Subcutaneous abdominal adipose tissue (tissue), 5 donors: ENCODE results near the gene AGBL1.
"Not testable (repeated sequence)": the region's sequence is repeated elsewhere in the genome, so short reads cannot be mapped to it uniquely, and the experiment has no call there.

Experiments used
- H3K27ac ChIP-seq: one replicate; pipeline ENCODE4 v1.7.0; 2013; ENCODE audit warnings: low read depth, mild to moderate bottlenecking, inconsistent platforms, low read length, moderate library complexity
- H3K27me3 ChIP-seq, 5 donors: one replicate each; pipeline ENCODE4 v1.7.0; 2013; ENCODE audit warnings: low read length in 5 of 5, inconsistent platforms in 1 of 5; ENCODE audit not compliant: control insufficient read depth in 5 of 5, insufficient read depth in 4 of 5
- H3K36me3 ChIP-seq, 5 donors: one replicate each; pipeline ENCODE4 v1.7.0; 2013; ENCODE audit warnings: low read length in 5 of 5; ENCODE audit not compliant: control insufficient read depth in 5 of 5, insufficient read depth in 5 of 5
- H3K4me1 ChIP-seq, 5 donors: one replicate each; pipeline ENCODE4 v1.7.0; 2013; ENCODE audit warnings: low read length in 5 of 5, mild to moderate bottlenecking in 3 of 5, moderate library complexity in 1 of 5; ENCODE audit not compliant: control insufficient read depth in 5 of 5, insufficient read depth in 5 of 5
- H3K4me3 ChIP-seq, 5 donors: one replicate each; pipeline ENCODE4 v1.7.0; 2013; ENCODE audit warnings: low read length in 5 of 5, low read depth in 1 of 5
- H3K9ac ChIP-seq, 5 donors: one replicate each; pipeline ENCODE4 v1.7.0; 2013; ENCODE audit warnings: low read length in 5 of 5, mild to moderate bottlenecking in 4 of 5, moderate library complexity in 3 of 5
- H3K9me3 ChIP-seq, 5 donors: one replicate each; pipeline ENCODE4 v1.7.0; 2013; ENCODE audit warnings: low read length in 5 of 5; ENCODE audit not compliant: control insufficient read depth in 5 of 5
- donor health status: healthy.
- donor health status: healthy.
- donor health status: healthy.
- donor health status: healthy.
- donor health status: healthy.

Gene AGBL1

GRCh38 chr15:86444527-86444926, 364.9 kb downstream of the AGBL1 start:
- H3K9ac ChIP-seq: no peak overlapping the region
- H3K36me3 ChIP-seq: no peaks in the 10 kb centered on the region
- peaks cover 0 to 3% (median under 1%) of the 10 kb centered on the region in 5 donors for H3K27me3 ChIP-seq
- H3K4me3 ChIP-seq: no peak overlapping the region
- H3K9me3 ChIP-seq: no peaks in the 10 kb centered on the region
- peaks cover 0 to 4% (median 0%) of the 10 kb centered on the region in 5 donors for H3K4me1 ChIP-seq
- H3K27ac ChIP-seq: no peak overlapping the region

GRCh38 chr15:86445579-86446252, 366.0 kb downstream of the AGBL1 start:
- Histone ChIP-seq H3K27ac (no peak overlapping the region), H3K4me3 (no peak overlapping the region), H3K9ac (no peak overlapping the region), H3K9me3 (peaks cover 0 to 2% (median 0%) of the 10 kb centered on the region in 5 donors), H3K27me3 (peaks cover 0 to 3% (median 3%) of the 10 kb centered on the region in 5 donors), H3K4me1 (peaks cover 0 to 4% (median 0%) of the 10 kb centered on the region in 5 donors), H3K36me3 (no peaks in the 10 kb centered on the region)

GRCh38 chr15:86446253-86446640, 366.6 kb downstream of the AGBL1 start:
- H3K9ac ChIP-seq: no peak overlapping the region
- H3K4me3 ChIP-seq: no peak overlapping the region
- H3K27ac ChIP-seq: no peak overlapping the region
- H3K4me1 ChIP-seq: peaks cover 0 to 4% (median 0%) of the 10 kb centered on the region in 5 donors
- H3K9me3 ChIP-seq: peaks cover 0 to 2% (median 0%) of the 10 kb centered on the region in 5 donors
- no peaks in the 10 kb centered on the region for H3K36me3 ChIP-seq
- H3K27me3 ChIP-seq: peaks cover 0 to 3% (median 3%) of the 10 kb centered on the region in 5 donors

GRCh38 chr15:86465470-86466039, 385.9 kb downstream of the AGBL1 start:
- H3K9ac ChIP-seq, H3K36me3 ChIP-seq, H3K27me3 ChIP-seq, H3K27ac ChIP-seq, H3K4me1 ChIP-seq, H3K4me3 ChIP-seq: not testable (repeated sequence)
- H3K9me3 ChIP-seq: peaks cover 0 to 12% (median 4%) of the 10 kb centered on the region in 5 donors

GRCh38 chr15:86481720-86482119, 402.0 kb downstream of the AGBL1 start:
- Histone ChIP-seq H3K9me3 (no peaks in the 10 kb centered on the region), H3K36me3 (no peaks in the 10 kb centered on the region), H3K4me3 (no peak overlapping the region), H3K9ac (no peak overlapping the region), H3K27ac (no peak overlapping the region), H3K4me1 (no peaks in the 10 kb centered on the region), H3K27me3 (no peaks in the 10 kb centered on the region)

GRCh38 chr15:86483936-86484335, 404.3 kb downstream of the AGBL1 start:
- H3K27ac ChIP-seq: no peak overlapping the region
- no peak overlapping the region for H3K4me3 ChIP-seq
- no peaks in the 10 kb centered on the region for H3K36me3 ChIP-seq
- H3K9ac ChIP-seq: no peak overlapping the region
- no peaks in the 10 kb centered on the region for H3K9me3 ChIP-seq
- H3K4me1 ChIP-seq: no peaks in the 10 kb centered on the region
- H3K27me3 ChIP-seq: peaks cover 0 to 3% (median 0%) of the 10 kb centered on the region in 5 donors

GRCh38 chr15:86488046-86488445, 408.4 kb downstream of the AGBL1 start:
- Histone ChIP-seq H3K27me3 (peaks cover 0 to 3% (median 0%) of the 10 kb centered on the region in 5 donors), H3K27ac (no peak overlapping the region), H3K9ac (no peak overlapping the region), H3K4me1 (no peaks in the 10 kb centered on the region), H3K36me3 (no peaks in the 10 kb centered on the region), H3K9me3 (no peaks in the 10 kb centered on the region), H3K4me3 (no peak overlapping the region)

GRCh38 chr15:86489981-86490380, 410.3 kb downstream of the AGBL1 start:
- H3K27me3 ChIP-seq: peaks cover 0 to 3% (median 0%) of the 10 kb centered on the region in 5 donors
- H3K27ac ChIP-seq: no peak overlapping the region
- no peak overlapping the region for H3K9ac ChIP-seq
- H3K4me1 ChIP-seq: no peaks in the 10 kb centered on the region
- H3K4me3 ChIP-seq: no peak overlapping the region
- no peaks in the 10 kb centered on the region for H3K36me3 ChIP-seq
- no peaks in the 10 kb centered on the region for H3K9me3 ChIP-seq

- Histone ChIP-seq H3K4me1 (no peaks in the 10 kb centered on the region), H3K27me3 (peaks cover 0 to 3% (median 0%) of the 10 kb centered on the region in 5 donors), H3K9me3 (no peaks in the 10 kb centered on the region), H3K36me3 (no peaks in the 10 kb centered on the region), H3K27ac (no peak overlapping the region), H3K9ac (no peak overlapping the region), H3K4me3 (no peak overlapping the region)
Observed at GRCh38 chr15:86491118-86491517, 411.4 kb downstream of the AGBL1 start.

GRCh38 chr15:86493884-86494283, 414.2 kb downstream of the AGBL1 start:
- H3K27ac ChIP-seq: no peak overlapping the region
- H3K36me3 ChIP-seq: no peaks in the 10 kb centered on the region
- H3K9ac ChIP-seq: no peak overlapping the region
- no peaks in the 10 kb centered on the region for H3K4me1 ChIP-seq
- no peaks in the 10 kb centered on the region for H3K9me3 ChIP-seq
- no peaks in the 10 kb centered on the region for H3K27me3 ChIP-seq
- no peak overlapping the region for H3K4me3 ChIP-seq
